HG03460 (cell line): ENCODE results near the gene SLIT3.

Experiments used
- ATAC-seq: cut with Tn5 transposase; IDR thresholded peaks from one replicate; pipeline ENCODE4 v1.9.1; 2021; ENCODE audit not compliant: unreplicated experiment

SLIT3 gene

DNA sequence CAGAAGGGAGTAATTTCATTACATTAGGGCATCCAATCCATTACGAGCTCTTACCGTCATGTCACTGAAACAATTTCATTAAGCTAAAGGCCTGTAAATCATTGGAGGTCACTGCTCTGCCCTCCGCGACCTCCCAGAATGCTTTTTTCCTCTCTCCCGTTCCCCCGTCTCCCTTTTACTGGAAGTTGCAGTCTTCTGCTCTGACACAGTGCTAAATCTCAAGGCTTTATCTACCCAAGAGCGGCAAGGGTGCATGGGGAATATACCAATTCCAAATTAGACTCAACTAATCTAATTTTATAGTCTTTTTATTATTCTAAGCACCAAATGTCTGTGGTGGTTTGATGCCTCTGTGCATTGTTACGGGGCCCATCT lies 456.0 kb downstream of the SLIT3 start:
- no peak for ATAC-seq

DNA sequence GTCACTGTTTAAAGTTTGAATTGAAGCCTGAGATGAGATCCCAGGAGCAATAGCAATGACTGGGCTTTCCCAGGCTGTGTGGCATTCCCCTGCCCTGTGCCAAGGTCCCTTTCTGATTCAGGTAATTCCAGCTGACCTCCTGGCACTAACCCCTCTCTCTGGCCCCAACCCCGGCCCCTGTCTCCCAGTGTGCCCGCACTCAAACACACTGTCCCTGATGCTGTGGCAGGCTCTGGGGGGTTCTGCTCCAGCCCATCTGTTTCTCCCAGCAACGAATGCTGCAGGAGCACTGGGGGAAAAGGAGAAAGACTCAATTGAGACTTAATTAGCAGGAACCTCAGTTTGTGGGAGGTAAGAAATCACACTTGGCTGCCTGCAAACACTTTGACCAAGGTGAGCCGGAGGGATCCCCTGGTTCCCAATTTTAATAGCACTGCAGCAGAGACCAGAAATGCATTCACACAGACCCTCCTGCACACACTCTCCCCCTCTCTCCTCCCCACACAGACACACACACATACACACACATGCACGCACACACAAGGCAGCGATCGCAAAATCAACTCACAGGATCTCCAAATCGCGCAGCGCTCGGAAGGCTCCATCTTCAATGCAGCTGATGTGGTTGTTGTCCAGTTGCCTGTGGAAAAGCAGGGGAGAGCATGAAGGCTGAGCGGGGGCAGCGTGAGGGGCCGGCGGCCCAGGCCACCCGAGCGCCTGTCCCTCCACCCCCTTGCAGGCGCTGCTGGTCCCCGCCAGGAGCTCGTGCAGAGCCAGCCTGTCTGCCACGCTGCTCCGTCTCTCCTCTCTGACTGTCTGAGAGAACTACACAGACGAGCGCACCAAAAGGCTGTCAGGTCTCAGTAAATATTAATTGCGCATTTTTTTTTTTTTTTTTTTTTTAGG lies 456.7 kb downstream of the SLIT3 start:
- ATAC-seq: no peak

- no peak for ATAC-seq
Observed at GRCh38 chr5:168843277-168844015, 457.5 kb downstream of the SLIT3 start.

DNA sequence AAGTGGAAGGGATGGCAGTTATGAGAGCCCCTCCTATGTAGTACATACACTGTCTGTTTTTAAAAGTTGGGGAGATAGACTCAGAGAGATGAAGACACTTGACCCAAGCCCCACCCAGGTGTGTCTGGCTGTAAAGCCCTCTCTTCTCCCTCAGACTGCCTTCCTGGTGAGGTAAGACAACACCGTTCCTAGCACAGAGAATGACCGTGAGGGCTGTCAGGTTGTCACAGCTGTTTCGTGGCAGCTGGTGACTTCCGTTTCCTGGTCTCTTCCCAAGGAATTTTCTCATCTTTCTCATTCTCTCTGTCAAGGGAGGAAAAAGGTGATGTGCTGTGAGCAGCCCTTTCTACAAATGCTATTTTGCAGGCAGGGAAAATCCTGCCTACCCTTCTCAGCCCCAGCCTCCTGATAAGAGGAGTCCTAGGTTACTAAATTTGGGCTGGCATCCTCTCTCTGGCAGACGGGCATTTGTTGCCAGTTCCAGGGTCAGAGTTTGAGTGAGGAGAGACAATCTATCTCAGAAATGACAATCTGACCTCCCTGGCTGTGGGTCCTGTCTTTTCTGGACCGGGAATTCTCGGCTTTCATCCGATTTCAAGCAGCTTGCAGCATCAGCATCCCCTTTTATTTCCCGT lies 458.3 kb downstream of the SLIT3 start:
- no peak for ATAC-seq

DNA sequence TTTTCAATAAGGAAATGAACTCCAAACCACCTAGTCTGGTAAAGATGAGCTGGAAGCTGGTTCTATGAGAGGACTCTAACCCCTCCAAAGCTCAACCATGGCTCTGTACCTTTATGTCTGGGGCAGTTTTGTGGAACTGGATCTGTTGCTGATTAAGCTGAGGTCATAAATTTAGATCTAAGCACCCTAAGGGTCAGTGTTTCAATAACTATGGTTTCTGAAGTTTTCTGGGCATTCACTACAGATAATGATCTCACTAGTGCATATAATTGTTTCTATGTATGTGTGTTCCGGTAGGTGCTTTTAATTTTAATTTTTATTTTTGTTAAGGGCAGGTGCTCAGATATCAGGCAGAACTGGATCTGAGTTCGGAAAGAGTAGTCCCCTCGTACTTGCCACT lies 463.1 kb downstream of the SLIT3 start:
- ATAC-seq: no peak

GRCh38 chr5:168836603-168837231 lies 464.2 kb downstream of the SLIT3 start:
- ATAC-seq: no peak

DNA sequence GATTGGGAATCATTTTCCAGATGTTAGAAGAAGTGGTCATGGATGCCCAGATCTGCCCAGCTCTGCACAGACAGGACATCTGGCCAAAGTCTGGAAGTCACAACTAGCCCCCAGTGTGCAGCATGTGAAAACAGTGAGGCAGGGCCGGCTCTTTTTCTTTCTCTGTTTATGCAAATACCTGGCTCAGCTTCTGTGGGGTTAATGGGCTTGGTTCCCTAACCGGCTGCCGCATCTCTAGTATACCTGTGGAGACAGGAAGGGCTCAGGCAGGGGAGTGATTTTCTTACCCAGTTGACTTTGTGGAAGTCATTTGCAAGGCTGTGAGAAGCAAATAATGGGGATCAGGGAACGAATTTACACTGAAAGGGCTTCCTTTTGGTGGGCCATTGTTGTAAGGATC lies 467.0 kb downstream of the SLIT3 start:
- ATAC-seq: no peak

GRCh38 chr5:168833383-168833782 lies 467.6 kb downstream of the SLIT3 start:
- no peak for ATAC-seq

GRCh38 chr5:168832308-168832707 lies 468.6 kb downstream of the SLIT3 start:
- no peak for ATAC-seq

GRCh38 chr5:168831383-168831782 lies 469.6 kb downstream of the SLIT3 start:
- ATAC-seq: no peak

- no peak for ATAC-seq
Observed at GRCh38 chr5:168830833-168831232, 470.1 kb downstream of the SLIT3 start.

DNA sequence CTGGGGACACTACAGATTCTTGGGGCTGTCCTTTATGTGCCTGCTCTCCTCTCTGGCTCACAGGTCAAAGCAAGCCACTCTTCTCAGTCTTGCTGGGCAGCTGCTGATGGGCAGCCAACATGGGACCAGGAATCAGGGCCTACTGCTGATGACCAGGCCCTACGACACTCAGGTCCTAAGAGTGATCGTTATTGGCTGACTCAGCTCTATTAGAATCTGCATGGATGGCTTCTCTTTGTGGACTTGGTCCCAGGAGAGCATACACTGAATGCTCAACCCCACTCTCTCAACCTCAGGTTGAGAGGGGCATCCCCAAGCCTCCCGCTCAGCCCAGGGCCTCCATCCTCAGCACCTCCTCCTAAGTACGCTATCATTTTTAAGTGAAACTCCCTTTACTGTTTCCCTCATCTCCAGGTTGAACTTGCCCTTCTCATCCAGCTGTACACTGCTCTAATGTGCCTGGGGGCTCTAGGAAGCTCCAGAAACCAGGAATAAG lies 471.0 kb downstream of the SLIT3 start:
- ATAC-seq: no peak

- ATAC-seq: no peak
Observed at GRCh38 chr5:168829044-168829443, 471.9 kb downstream of the SLIT3 start.

DNA sequence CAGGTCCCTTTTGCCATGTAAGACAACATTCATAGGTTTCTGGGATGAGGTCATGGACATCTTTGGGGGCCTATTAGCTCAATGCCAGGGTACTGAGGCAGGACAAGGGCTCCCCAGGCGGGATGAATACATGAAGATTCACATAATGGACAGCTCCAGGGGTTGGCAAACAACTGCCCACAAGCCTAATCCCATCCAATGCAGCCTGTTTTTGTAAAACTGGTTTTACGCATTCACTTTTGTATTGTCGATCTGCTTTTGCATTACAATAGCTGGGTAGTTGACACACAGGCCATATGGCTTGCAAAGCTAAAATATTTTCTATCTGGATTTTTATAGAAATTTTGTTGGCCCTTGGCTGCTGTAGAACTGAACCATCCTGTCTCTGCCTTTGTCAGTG lies 473.3 kb downstream of the SLIT3 start:
- ATAC-seq: no peak

- ATAC-seq: no peak
Observed at GRCh38 chr5:168826246-168826725, 474.7 kb downstream of the SLIT3 start.

- ATAC-seq: no peak
Observed at GRCh38 chr5:168822745-168823281, 478.1 kb downstream of the SLIT3 start.

DNA sequence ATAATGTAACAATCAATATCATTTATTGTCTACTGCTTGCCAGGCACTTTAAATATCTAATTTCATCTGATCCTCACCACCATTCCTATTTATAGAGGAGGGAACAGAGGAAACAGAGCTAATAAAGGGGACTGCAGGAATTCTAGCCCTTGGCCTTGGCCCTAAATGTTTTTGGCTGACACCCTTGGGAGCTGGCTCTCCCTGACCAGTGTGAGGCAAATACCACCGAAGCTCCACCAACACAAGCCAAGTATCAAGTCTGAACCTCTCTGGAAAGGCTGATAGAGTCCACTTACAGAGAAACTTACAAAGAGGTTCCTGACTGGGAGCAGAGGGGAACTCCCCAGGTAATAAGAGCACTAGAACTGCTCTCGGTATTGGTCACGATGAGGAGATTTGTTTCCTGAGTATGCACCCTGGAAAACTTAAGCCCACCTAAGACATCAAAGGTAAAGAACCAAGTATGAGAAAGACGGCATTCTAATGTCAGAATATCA lies 478.6 kb downstream of the SLIT3 start:
- no peak for ATAC-seq

DNA sequence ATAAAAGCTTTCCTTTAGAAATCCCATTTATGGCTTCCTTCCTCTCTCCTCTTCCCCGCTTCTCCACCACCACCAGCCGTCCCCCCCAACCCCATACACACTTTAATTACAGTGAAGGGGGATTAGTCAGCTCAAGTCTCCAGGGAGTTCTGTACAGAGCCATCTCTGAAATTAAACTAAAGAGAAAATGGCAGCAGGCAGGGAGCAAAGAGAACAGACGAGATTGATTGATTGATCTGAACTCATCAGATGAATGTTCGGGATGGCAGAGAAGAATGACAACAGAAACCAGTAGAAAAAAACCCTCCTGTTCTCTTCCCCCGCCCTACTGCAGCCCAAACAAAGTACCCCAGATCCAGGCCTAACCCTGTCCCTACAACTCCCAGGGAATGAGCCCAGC lies 480.1 kb downstream of the SLIT3 start:
- ATAC-seq: no peak

DNA sequence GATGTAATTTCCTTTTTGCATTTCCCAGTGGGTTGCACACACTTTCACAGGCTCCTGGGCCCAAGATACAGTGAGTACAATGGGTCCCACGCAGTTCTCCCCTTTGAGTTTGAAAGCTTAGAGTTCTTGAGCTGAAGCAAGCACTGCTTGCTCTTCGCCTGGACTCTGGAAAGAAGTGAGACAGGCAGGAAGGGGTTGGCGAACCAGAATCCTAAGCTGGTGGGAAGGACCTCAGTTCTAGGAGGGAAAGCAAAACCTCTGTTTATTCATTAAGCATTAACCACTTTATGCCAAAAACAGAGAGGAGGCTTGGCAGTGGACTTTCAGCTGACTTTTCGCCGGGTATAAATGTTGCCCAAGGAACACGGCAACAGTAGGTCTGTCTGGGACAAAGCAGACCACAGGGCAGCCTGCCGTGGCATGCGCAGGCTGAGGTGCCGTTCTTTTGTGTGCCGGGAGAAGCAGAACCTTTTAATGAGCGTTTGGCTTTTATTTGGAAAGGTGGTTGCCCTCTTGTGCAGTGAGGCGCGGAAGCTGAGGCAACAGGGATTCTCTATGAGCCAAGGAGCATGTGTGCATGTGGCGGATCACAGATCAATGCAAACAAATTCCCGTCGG lies 481.8 kb downstream of the SLIT3 start:
- ATAC-seq: no peak

GRCh38 chr5:168818558-168818957 lies 482.4 kb downstream of the SLIT3 start:
- ATAC-seq: no peak
